ENCODE data around the gene ATAD3A.

DNA sequence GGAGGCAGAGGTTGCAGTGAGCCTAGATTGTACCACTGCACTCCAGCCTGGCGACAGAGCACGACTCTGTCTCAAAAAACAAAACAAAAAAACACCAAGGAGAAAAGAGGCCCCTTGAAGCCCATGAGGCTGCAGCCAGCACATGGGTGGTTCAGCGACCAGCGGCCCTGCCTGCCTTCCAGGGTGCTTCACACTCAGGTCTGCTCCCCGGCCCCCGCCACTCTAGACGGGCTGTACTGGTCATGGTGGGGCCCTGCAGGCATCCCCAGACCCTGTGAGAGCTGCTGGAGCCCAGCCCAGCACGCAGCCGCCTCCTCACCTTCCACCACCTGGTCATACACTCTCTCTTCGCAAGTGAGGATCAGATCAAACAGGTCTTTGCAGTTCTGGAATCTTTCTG lies 32.6 kb downstream of the ATAD3A start:
- TF ChIP-seq, protein P1, sequence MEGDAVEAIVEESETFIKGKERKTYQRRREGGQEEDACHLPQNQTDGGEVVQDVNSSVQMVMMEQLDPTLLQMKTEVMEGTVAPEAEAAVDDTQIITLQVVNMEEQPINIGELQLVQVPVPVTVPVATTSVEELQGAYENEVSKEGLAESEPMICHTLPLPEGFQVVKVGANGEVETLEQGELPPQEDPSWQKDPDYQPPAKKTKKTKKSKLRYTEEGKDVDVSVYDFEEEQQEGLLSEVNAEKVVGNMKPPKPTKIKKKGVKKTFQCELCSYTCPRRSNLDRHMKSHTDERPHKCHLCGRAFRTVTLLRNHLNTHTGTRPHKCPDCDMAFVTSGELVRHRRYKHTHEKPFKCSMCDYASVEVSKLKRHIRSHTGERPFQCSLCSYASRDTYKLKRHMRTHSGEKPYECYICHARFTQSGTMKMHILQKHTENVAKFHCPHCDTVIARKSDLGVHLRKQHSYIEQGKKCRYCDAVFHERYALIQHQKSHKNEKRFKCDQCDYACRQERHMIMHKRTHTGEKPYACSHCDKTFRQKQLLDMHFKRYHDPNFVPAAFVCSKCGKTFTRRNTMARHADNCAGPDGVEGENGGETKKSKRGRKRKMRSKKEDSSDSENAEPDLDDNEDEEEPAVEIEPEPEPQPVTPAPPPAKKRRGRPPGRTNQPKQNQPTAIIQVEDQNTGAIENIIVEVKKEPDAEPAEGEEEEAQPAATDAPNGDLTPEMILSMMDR (conservative IDR thresholded peaks at IDR 0.05; ENCODE audit: low read depth, low read length) = no peak
- TF ChIP-seq EZH2 (IDR thresholded peaks at IDR 0.05; ENCODE audit: borderline replicate concordance, low read depth, low read length, poor library complexity, severe bottlenecking) = no peak
